Astrocyte (in vitro differentiated cells and primary cell): ENCODE data around the gene HS3ST3A1. TPM values are rescaled to one million over a fixed set of nuclear protein-coding genes. Genes with fewer than 3 reads are reported as not detected.
A peak's percentile ranks its signal among the peaks of the same experiment; 100 is the strongest.

Source experiments
- DNase-seq: peaks from one replicate; pipeline ENCODE4 v3.0.0-alpha.2; 2010; ENCODE audit warnings: low read depth
- FAIRE-seq: peaks from 2 replicates; lab custom pipeline; 2011; peaks lifted over from hg19 to GRCh38; lab: Jason Lieb, UNC
- H2AFZ ChIP-seq: 2 replicates; pipeline ENCODE4 v1.6.0; 2012; ENCODE audit warnings: low read depth, low read length, inconsistent platforms
- H3K27ac ChIP-seq: 2 replicates; pipeline ENCODE4 v1.5.1; 2011; ENCODE audit warnings: low read depth, low read length, inconsistent platforms
- H3K27me3 ChIP-seq: 2 replicates; pipeline ENCODE4 v1.6.0; 2011; ENCODE audit warnings: low read length, inconsistent platforms; ENCODE audit not compliant: insufficient read depth
- H3K36me3 ChIP-seq: 2 replicates; pipeline ENCODE4 v1.5.1; 2011; ENCODE audit warnings: low read length, inconsistent platforms; ENCODE audit not compliant: insufficient read depth
- H3K4me1 ChIP-seq: 2 replicates; pipeline ENCODE4 v1.5.1; 2011; ENCODE audit warnings: low read length, inconsistent platforms; ENCODE audit not compliant: insufficient read depth
- H3K4me2 ChIP-seq: 2 replicates; pipeline ENCODE4 v1.6.0; 2012; ENCODE audit warnings: low read length, inconsistent platforms
- H3K4me3 ChIP-seq: 2 replicates; pipeline ENCODE4 v1.5.1; 2011; ENCODE audit warnings: low read depth, mild to moderate bottlenecking, low read length, inconsistent platforms; ENCODE audit not compliant: insufficient read depth
- H3K79me2 ChIP-seq: 2 replicates; pipeline ENCODE4 v1.6.0; 2012; ENCODE audit warnings: mild to moderate bottlenecking, low read length, inconsistent platforms; ENCODE audit not compliant: insufficient read depth
- H3K9ac ChIP-seq: 2 replicates; pipeline ENCODE4 v1.6.0; 2012; ENCODE audit warnings: mild to moderate bottlenecking, low read length, inconsistent platforms
- H3K9me3 ChIP-seq: 2 replicates; pipeline ENCODE4 v1.5.1; 2012; ENCODE audit warnings: low read depth, mild to moderate bottlenecking, low read length, inconsistent platforms; ENCODE audit not compliant: insufficient read depth
- H4K20me1 ChIP-seq: 2 replicates; pipeline ENCODE4 v1.6.0; 2012; ENCODE audit warnings: low read length, inconsistent platforms; ENCODE audit not compliant: insufficient read depth
- H3K27ac Mint-ChIP-seq: one replicate; pipeline ENCODE4 v1.8.0; 2021; ENCODE audit warnings: mild to moderate bottlenecking, mixed read lengths; ENCODE audit not compliant: unreplicated experiment
- H3K27me3 Mint-ChIP-seq: one replicate; pipeline ENCODE4 v1.8.0; 2021; ENCODE audit warnings: low read depth, mixed read lengths; ENCODE audit not compliant: unreplicated experiment
- H3K36me3 Mint-ChIP-seq: one replicate; pipeline ENCODE4 v1.8.0; 2021; ENCODE audit warnings: low read depth, mixed read lengths; ENCODE audit not compliant: unreplicated experiment
- H3K4me1 Mint-ChIP-seq: one replicate; pipeline ENCODE4 v1.8.0; 2021; ENCODE audit warnings: low read depth, mixed read lengths; ENCODE audit not compliant: unreplicated experiment
- H3K4me3 Mint-ChIP-seq: one replicate; pipeline ENCODE4 v1.8.0; 2021; ENCODE audit warnings: mild to moderate bottlenecking, moderate library complexity, mixed read lengths; ENCODE audit not compliant: unreplicated experiment
- H3K9me3 Mint-ChIP-seq: one replicate; pipeline ENCODE4 v1.8.0; 2021; ENCODE audit warnings: mild to moderate bottlenecking, mixed read lengths; ENCODE audit not compliant: unreplicated experiment
- CTCF ChIP-seq: IDR thresholded peaks from 2 replicates; pipeline ENCODE4 v1.5.1; 2011; ENCODE audit warnings: low read depth, mild to moderate bottlenecking, inconsistent platforms, low read length, moderate library complexity; ENCODE audit not compliant: insufficient read depth
- EZH2 ChIP-seq: IDR thresholded peaks from 2 replicates; pipeline ENCODE4 v1.6.1; 2012; ENCODE audit warnings: mild to moderate bottlenecking, low read length, inconsistent platforms; ENCODE audit not compliant: insufficient read depth
- total RNA-seq: library from RNA; stranded (reverse); gene quantifications from 2 replicates; pipeline ENCODE4 v1.2.1, GENCODE V29; 2021

Gene HS3ST3A1
- total RNA-seq, 1 donor from 2014 or later: 7.6 TPM

GRCh38 chr17:13634021-13634420, 32.3 kb upstream of the HS3ST3A1 start:
- H3K4me3 ChIP-seq: no peak overlapping the region
- H3K9ac ChIP-seq: no peak overlapping the region
- no peak overlapping the region for H3K4me2 ChIP-seq
- no peak overlapping the region for H2AFZ ChIP-seq
- H3K27ac ChIP-seq: no peak overlapping the region
- TF ChIP-seq CTCF: no peak
- TF ChIP-seq EZH2: no peak
- H3K4me3 Mint-ChIP-seq: no peak overlapping the region
- H3K9me3 Mint-ChIP-seq: no peaks in the 10 kb centered on the region
- no peaks in the 10 kb centered on the region for H3K79me2 ChIP-seq
- no peaks in the 10 kb centered on the region for H3K27me3 Mint-ChIP-seq
- no peaks in the 10 kb centered on the region for H3K9me3 ChIP-seq
- no peaks in the 10 kb centered on the region for H3K36me3 Mint-ChIP-seq
- DNase-seq (no peak), FAIRE-seq (no peak)
- H3K27me3 ChIP-seq: no peaks in the 10 kb centered on the region
- peaks cover 4% of the 10 kb centered on the region for H3K4me1 ChIP-seq
- H3K4me1 Mint-ChIP-seq: no peaks in the 10 kb centered on the region
- H3K36me3 ChIP-seq: no peaks in the 10 kb centered on the region
- no peak overlapping the region for H3K27ac Mint-ChIP-seq
- no peaks in the 10 kb centered on the region for H4K20me1 ChIP-seq

- Mint-ChIP-seq H3K27me3 (no peaks in the 10 kb centered on the region), H3K9me3 (no peaks in the 10 kb centered on the region), H3K4me1 (peaks cover 2% of the 10 kb centered on the region), H3K36me3 (no peaks in the 10 kb centered on the region), H3K4me3 (no peak overlapping the region), H3K27ac (no peak overlapping the region)
- Histone ChIP-seq H2AFZ (no peak overlapping the region), H3K27me3 (no peaks in the 10 kb centered on the region), H3K4me3 (no peak overlapping the region), H3K4me1 (peaks cover 6% of the 10 kb centered on the region), H3K79me2 (no peaks in the 10 kb centered on the region), H4K20me1 (no peaks in the 10 kb centered on the region), H3K27ac (no peak overlapping the region), H3K9ac (no peak overlapping the region), H3K36me3 (no peaks in the 10 kb centered on the region), H3K4me2 (no peak overlapping the region), H3K9me3 (no peaks in the 10 kb centered on the region)
- TF ChIP-seq EZH2 (no peak), CTCF (no peak)
- DNase-seq: peak; percentile 33
- no peak for FAIRE-seq
Observed at GRCh38 chr17:13631529-13631928, 29.8 kb upstream of the HS3ST3A1 start.

GRCh38 chr17:13626703-13627102, 25.0 kb upstream of the HS3ST3A1 start:
- no peaks in the 10 kb centered on the region for H3K79me2 ChIP-seq
- H3K9ac ChIP-seq: no peak overlapping the region
- H3K4me1 ChIP-seq: peaks cover 8% of the 10 kb centered on the region
- DNase-seq (peak; percentile 89), FAIRE-seq (peak; percentile 86)
- no peaks in the 10 kb centered on the region for H3K9me3 Mint-ChIP-seq
- no peaks in the 10 kb centered on the region for H3K36me3 ChIP-seq
- TF ChIP-seq EZH2 (no peak), CTCF (no peak)
- H3K27ac ChIP-seq: no peak overlapping the region
- H2AFZ ChIP-seq: no peak overlapping the region
- peaks cover 4% of the 10 kb centered on the region for H3K4me1 Mint-ChIP-seq
- peak overlapping the region; percentile 10 for H3K27ac Mint-ChIP-seq
- H3K9me3 ChIP-seq: no peaks in the 10 kb centered on the region
- H3K27me3 ChIP-seq: no peaks in the 10 kb centered on the region
- H3K4me2 ChIP-seq: peak overlapping the region; percentile 43
- no peak overlapping the region for H3K4me3 Mint-ChIP-seq
- no peaks in the 10 kb centered on the region for H3K27me3 Mint-ChIP-seq
- no peaks in the 10 kb centered on the region for H4K20me1 ChIP-seq
- H3K4me3 ChIP-seq: no peak overlapping the region
- no peaks in the 10 kb centered on the region for H3K36me3 Mint-ChIP-seq
